GM12891 (cell line): ENCODE results near the gene IGFBPL1.

ENCODE experiments used
- DNase-seq: peaks from one replicate; pipeline ENCODE4 v3.0.0; 2011; ENCODE audit warnings: low spot score; ENCODE audit not compliant: insufficient read length
- FAIRE-seq: peaks from 2 replicates; lab custom pipeline; 2011; peaks lifted over from hg19 to GRCh38; lab: Jason Lieb, UNC
- PAX5 ChIP-seq: IDR thresholded peaks from 2 replicates; pipeline ENCODE4 v1.6.1; 2011; ENCODE audit warnings: low read length, moderate library complexity, mild to moderate bottlenecking; ENCODE audit not compliant: insufficient read depth, severe bottlenecking
- POLR2A ChIP-seq: IDR thresholded peaks from 2 replicates; pipeline ENCODE4 v1.6.1; 2011; ENCODE audit warnings: low read depth, low read length, control low read depth
- POLR2AphosphoS5 ChIP-seq: IDR thresholded peaks from 2 replicates; pipeline ENCODE4 v1.6.1; 2011; ENCODE audit warnings: low read depth, low read length, control low read depth
- POU2F2 ChIP-seq: IDR thresholded peaks from 2 replicates; pipeline ENCODE4 v1.6.1; 2011; ENCODE audit warnings: low read depth, mild to moderate bottlenecking, control low read depth, low read length, moderate library complexity
- SPI1 ChIP-seq: IDR thresholded peaks from 2 replicates; pipeline ENCODE4 v1.6.1; 2011; ENCODE audit warnings: low read depth, low read length, control low read depth
- TAF1 ChIP-seq: IDR thresholded peaks from 2 replicates; pipeline ENCODE4 v1.6.1; 2011; ENCODE audit warnings: low read depth, low read length, control low read depth

The IGFBPL1 gene

GRCh38 chr9:38370176-38370575 is 54.1 kb downstream of the IGFBPL1 start:
- no peak for DNase-seq
- FAIRE-seq: no peak
- TF ChIP-seq POU2F2: no peak
- no peak for TF ChIP-seq POLR2A
- no peak for TF ChIP-seq PAX5

- TF ChIP-seq POU2F2 (no peak), TAF1 (no peak), SPI1 (no peak), POLR2A (no peak), PAX5 (no peak), POLR2AphosphoS5 (no peak)
- no peak for DNase-seq
- no peak for FAIRE-seq
Observed at GRCh38 chr9:38368731-38369130, 55.5 kb downstream of the IGFBPL1 start.

DNA sequence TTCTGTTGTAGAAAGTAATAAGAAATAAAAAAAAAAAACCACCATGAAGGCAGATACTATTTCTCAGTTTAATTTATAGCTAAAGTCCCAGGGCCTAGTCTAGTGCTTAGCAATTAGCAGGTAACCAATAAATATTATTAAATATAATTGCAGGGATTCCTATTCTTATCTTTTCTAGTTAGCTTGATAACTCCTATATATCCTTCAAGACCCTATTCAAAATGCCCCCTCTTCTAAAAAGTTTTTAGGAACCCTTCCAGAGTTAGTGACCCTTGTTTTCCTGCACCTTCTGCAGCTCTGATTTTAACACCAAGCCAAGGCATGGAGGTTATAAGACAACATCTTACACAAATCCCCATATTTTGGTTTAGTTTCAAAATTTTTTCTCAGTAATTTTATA is 56.4 kb downstream of the IGFBPL1 start:
- no peak for DNase-seq
- no peak for TF ChIP-seq POU2F2
- no peak for TF ChIP-seq SPI1
- no peak for TF ChIP-seq POLR2AphosphoS5
- TF ChIP-seq PAX5: no peak
- no peak for TF ChIP-seq POLR2A
- TF ChIP-seq TAF1: no peak
- no peak for FAIRE-seq

GRCh38 chr9:38363589-38363925 is 60.7 kb downstream of the IGFBPL1 start:
- TF ChIP-seq POLR2AphosphoS5: no peak
- TF ChIP-seq PAX5: no peak
- TF ChIP-seq POLR2A: no peak
- TF ChIP-seq TAF1: no peak
- TF ChIP-seq POU2F2: no peak
- no peak for TF ChIP-seq SPI1
- FAIRE-seq: no peak

GRCh38 chr9:38362852-38363588 is 61.2 kb downstream of the IGFBPL1 start:
- peak; percentile 31 for DNase-seq
- peak; percentile 89 for FAIRE-seq
- TF ChIP-seq POU2F2: no peak
- TF ChIP-seq SPI1: no peak
- no peak for TF ChIP-seq POLR2A
- no peak for TF ChIP-seq PAX5

More at GRCh38 chr9:38363589-38363925, 60.7 kb downstream of the IGFBPL1 start:
- DNase-seq: no peak

DNA sequence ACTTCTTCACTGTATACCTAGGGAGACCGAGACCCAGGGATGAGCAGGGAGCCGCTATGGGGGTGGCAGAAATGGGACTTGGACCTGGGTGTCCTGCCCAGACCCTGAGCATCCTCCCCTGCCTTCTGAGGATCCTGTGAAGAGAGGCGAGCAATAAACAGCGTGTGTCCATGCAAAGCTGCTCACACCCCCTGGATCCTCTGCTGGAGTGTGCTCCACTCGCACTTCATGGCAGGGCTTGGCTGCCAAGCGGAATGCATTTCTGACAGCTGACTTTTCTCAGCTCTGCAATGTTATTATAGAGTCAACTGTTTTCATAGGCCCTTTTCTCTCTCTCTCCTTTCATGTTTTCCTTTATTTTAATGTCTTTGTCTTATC is 62.8 kb downstream of the IGFBPL1 start:
- FAIRE-seq: no peak
- no peak for TF ChIP-seq PAX5
- no peak for TF ChIP-seq POLR2A
- no peak for TF ChIP-seq SPI1
- TF ChIP-seq POU2F2: no peak
- TF ChIP-seq POLR2AphosphoS5: no peak
- TF ChIP-seq TAF1: no peak
- no peak for DNase-seq

- TF ChIP-seq POLR2AphosphoS5 (no peak), POLR2A (no peak), PAX5 (no peak), SPI1 (no peak), TAF1 (no peak), POU2F2 (no peak)
- FAIRE-seq (no peak), DNase-seq (no peak)
Observed at GRCh38 chr9:38360839-38361472, 63.3 kb downstream of the IGFBPL1 start.

- TF ChIP-seq POLR2A: no peak
- TF ChIP-seq PAX5: no peak
- no peak for TF ChIP-seq POU2F2
- no peak for TF ChIP-seq SPI1
- no peak for TF ChIP-seq POLR2AphosphoS5
- no peak for TF ChIP-seq TAF1
- FAIRE-seq: no peak
- no peak for DNase-seq
Observed at GRCh38 chr9:38359689-38360385, 64.4 kb downstream of the IGFBPL1 start.

- DNase-seq (no peak), FAIRE-seq (no peak)
- TF ChIP-seq TAF1 (no peak), PAX5 (no peak), POLR2A (no peak), POU2F2 (no peak), SPI1 (no peak), POLR2AphosphoS5 (no peak)
Observed at GRCh38 chr9:38359297-38359653, 65.0 kb downstream of the IGFBPL1 start.

DNA sequence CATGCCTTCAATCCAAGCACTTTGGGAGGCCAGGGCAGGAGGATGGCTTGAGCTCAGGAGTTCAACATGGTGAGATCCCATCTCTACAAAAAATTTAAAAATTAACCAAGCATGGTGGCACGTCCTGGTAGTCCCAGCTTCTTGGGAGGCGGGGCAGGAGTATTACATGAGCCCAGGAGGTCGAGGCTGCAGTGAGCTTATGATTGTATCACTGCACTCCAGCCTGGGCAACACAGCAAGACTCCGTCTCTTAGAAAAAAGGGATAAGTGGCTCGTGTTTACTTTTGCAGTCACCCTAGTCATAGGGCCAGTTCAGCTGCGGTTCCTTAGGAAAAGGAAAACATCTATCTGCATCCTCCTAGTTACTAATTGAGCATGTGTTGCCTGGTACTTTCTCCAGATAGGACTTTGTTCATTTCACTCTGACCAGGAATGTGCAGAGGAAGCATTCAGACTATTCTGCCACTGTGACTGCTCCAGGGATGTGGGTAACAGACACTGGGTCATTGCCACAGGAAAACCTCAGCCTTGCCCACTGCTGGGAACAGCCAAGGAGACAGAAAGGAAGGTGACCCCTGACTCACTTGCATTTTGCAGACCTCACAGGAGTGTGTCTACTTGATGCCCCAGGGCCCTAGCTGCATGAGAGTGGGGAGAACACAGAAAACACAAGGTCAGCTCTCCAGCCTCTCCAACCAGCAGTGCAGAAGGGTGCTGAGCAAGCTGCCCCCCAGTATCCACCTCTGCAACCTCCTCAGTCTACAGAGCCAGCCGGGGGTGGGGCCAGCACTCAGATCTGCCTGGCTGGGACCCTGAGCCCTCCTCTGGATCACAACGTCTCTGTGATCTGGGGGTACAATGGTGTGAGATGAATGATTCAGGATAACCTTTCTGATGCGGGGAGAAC is 65.6 kb downstream of the IGFBPL1 start:
- no peak for DNase-seq
- no peak for FAIRE-seq
- TF ChIP-seq PAX5 (no peak), POLR2A (no peak), POLR2AphosphoS5 (no peak), POU2F2 (no peak), TAF1 (no peak)
